Stimulated activated CD8-positive, alpha-beta memory T cell treated with anti-CD3 and anti-CD28 coated beads, Interleukin-12 subunit alpha, Interleukin-12 subunit beta, amount 100 ng/mL, for 24 hours (primary cell): Measurements from ENCODE around the gene CCNDBP1.
"Not testable (repeated sequence)": the region's sequence is repeated elsewhere in the genome, so short reads cannot be mapped to it uniquely, and the experiment has no call there.

Source experiments
- DNase-seq: peaks from one replicate; pipeline ENCODE4 v3.0.0-alpha.2; 2020; ENCODE audit errors: extremely low read depth

CCNDBP1 gene

GRCh38 chr15:43218908-43219706, 33.9 kb downstream of the CCNDBP1 start:
- no peak for DNase-seq

GRCh38 chr15:43219929-43220928, 35.0 kb downstream of the CCNDBP1 start:
- no peak for DNase-seq

- no peak for DNase-seq
These were observed 35.8 kb downstream of the CCNDBP1 start, which contains the start of gene EPB42 for GRCh38 chr15:43220991-43221403. Gene EPB42 (minus strand): TSS chr15:43221018. CDS start chr15:43220825, 193 bp downstream.

- no peak for DNase-seq
These were observed 36.2 kb downstream of the CCNDBP1 start for GRCh38 chr15:43221422-43221821.

GRCh38 chr15:43225201-43225949, 40.2 kb downstream of the CCNDBP1 start:
- no peak for DNase-seq

- DNase-seq: not testable (repeated sequence)
These were observed 40.7 kb downstream of the CCNDBP1 start for GRCh38 chr15:43225950-43226255.

GRCh38 chr15:43226436-43227305, 41.5 kb downstream of the CCNDBP1 start:
- DNase-seq: no peak

GRCh38 chr15:43229977-43230376, 44.8 kb downstream of the CCNDBP1 start:
- no peak for DNase-seq

- DNase-seq: no peak
These were observed 45.5 kb downstream of the CCNDBP1 start for GRCh38 chr15:43230640-43231115.

- no peak for DNase-seq
These were observed 47.2 kb downstream of the CCNDBP1 start for GRCh38 chr15:43232289-43232874.

- no peak for DNase-seq
These were observed 50.3 kb downstream of the CCNDBP1 start for GRCh38 chr15:43235536-43235935.

- no peak for DNase-seq
These were observed 52.8 kb downstream of the CCNDBP1 start for GRCh38 chr15:43237842-43238470.

GRCh38 chr15:43238671-43239131, 53.5 kb downstream of the CCNDBP1 start:
- DNase-seq: no peak

- DNase-seq: no peak
These were observed 54.7 kb downstream of the CCNDBP1 start for GRCh38 chr15:43239732-43240491.

- no peak for DNase-seq
These were observed 55.9 kb downstream of the CCNDBP1 start for GRCh38 chr15:43241100-43241499.

GRCh38 chr15:43242616-43243015, 57.4 kb downstream of the CCNDBP1 start:
- no peak for DNase-seq

- DNase-seq: no peak
These were observed 57.9 kb downstream of the CCNDBP1 start for GRCh38 chr15:43243020-43243645.

- DNase-seq: no peak
These were observed 58.9 kb downstream of the CCNDBP1 start for GRCh38 chr15:43244092-43244491.
